GM23248 (cell line): ENCODE results near the gene KCND3. TPM values are rescaled to one million over a fixed set of nuclear protein-coding genes. Genes with fewer than 3 reads are reported as not detected.

Experiments
- DNase-seq: peaks from one replicate; pipeline ENCODE4 v3.0.0-alpha.2; 2015
- H2AFZ ChIP-seq: fragments of 200-600 bp; sonication (generic); 2 replicates; pipeline ENCODE4 v1.6.1; 2016; ENCODE audit warnings: antibody characterized with exemption
- H3F3A ChIP-seq: fragments of 200-600 bp; sonication (generic); 2 replicates; pipeline ENCODE4 v1.6.1; 2016; ENCODE audit warnings: mild to moderate bottlenecking, antibody characterized with exemption, mixed run types; ENCODE audit not compliant: insufficient read depth
- H3K27ac ChIP-seq: fragments of 200-600 bp; sonication (generic); 2 replicates; pipeline ENCODE4 v1.5.1; 2016; ENCODE audit warnings: mild to moderate bottlenecking
- H3K27me3 ChIP-seq: fragments of 200-600 bp; sonication (generic); replicated peaks from 2 replicates; pipeline ENCODE4 v1.6.1; 2016; ENCODE audit warnings: mild to moderate bottlenecking; ENCODE audit not compliant: insufficient read depth
- H3K36me3 ChIP-seq: fragments of 200-600 bp; sonication (generic); 2 replicates; pipeline ENCODE4 v1.6.1; 2016; ENCODE audit warnings: low read depth, mild to moderate bottlenecking
- H3K4me1 ChIP-seq: fragments of 200-600 bp; sonication (generic); 2 replicates; pipeline ENCODE4 v1.6.1; 2016; ENCODE audit warnings: mild to moderate bottlenecking; ENCODE audit not compliant: insufficient read depth
- H3K4me2 ChIP-seq: fragments of 200-600 bp; sonication (generic); one replicate; pipeline ENCODE4 v1.6.1; 2016; ENCODE audit warnings: mild to moderate bottlenecking; ENCODE audit not compliant: unreplicated experiment
- H3K4me3 ChIP-seq: fragments of 200-600 bp; sonication (generic); 2 replicates; pipeline ENCODE4 v1.5.1; 2016; ENCODE audit warnings: mild to moderate bottlenecking
- H3K79me2 ChIP-seq: fragments of 200-600 bp; sonication (generic); 2 replicates; pipeline ENCODE4 v1.6.1; 2016; ENCODE audit warnings: mild to moderate bottlenecking; ENCODE audit not compliant: insufficient read depth
- H3K9ac ChIP-seq: fragments of 200-600 bp; sonication (generic); 2 replicates; pipeline ENCODE4 v1.6.1; 2016; ENCODE audit warnings: mild to moderate bottlenecking
- H3K9me2 ChIP-seq: fragments of 200-600 bp; sonication (generic); 2 replicates; pipeline ENCODE4 v1.6.1; 2016; ENCODE audit warnings: mixed run types, mild to moderate bottlenecking, moderate library complexity; ENCODE audit not compliant: insufficient read depth
- H3K9me3 ChIP-seq: fragments of 200-600 bp; sonication (generic); one replicate; pipeline ENCODE4 v1.6.1; 2017; ENCODE audit warnings: low read depth
- H4K20me1 ChIP-seq: fragments of 200-600 bp; sonication (generic); 2 replicates; pipeline ENCODE4 v1.6.0; 2016; ENCODE audit not compliant: insufficient read depth
- EZH2 ChIP-seq: fragments of 200-600 bp; sonication (generic); IDR thresholded peaks from 2 replicates; pipeline ENCODE4 v1.6.1; 2018; ENCODE audit warnings: antibody characterized with exemption, mild to moderate bottlenecking; ENCODE audit not compliant: insufficient read depth, poor library complexity, severe bottlenecking
- EZH2phosphoT487 ChIP-seq: fragments of 200-600 bp; sonication (generic); IDR thresholded peaks from 2 replicates; pipeline ENCODE4 v1.6.1; 2018; ENCODE audit warnings: antibody characterized with exemption, moderate library complexity, mild to moderate bottlenecking, low read depth; ENCODE audit not compliant: insufficient read depth
- whole genome bisulfite sequencing, 2 experiments: methylation state at CpG; one replicate each; pipeline ENCODE4 v1.1.6; 2015 to 2017; ENCODE audit warnings: low lambda C conversion rate in 2 of 2, low coverage in 1 of 2; ENCODE audit errors: missing lambda C conversion rate in 2 of 2; 5-methylcytosine and 5-hydroxymethylcytosine counted together
- in situ Hi-C: fragments of 300-500 bp; cut with MboI; formaldehyde crosslinking; loops from 2 replicates; pipeline ENCODE4 v1.15.0; 2020
- polyA plus RNA-seq: library from polyadenylated mRNA; unstranded; fragments of >200 nt; fragmentation: Nextera tagmentation; extraction: Ambion mirVana; gene quantifications from 2 replicates; pipeline ENCODE4 v1.2.1, GENCODE V29; 2016
- total RNA-seq: library from RNA; depleted of rRNA; stranded (reverse); fragments of >200 nt; shearing (Covaris generic); gene quantifications from 2 replicates; pipeline ENCODE4 v1.2.3, GENCODE V29; 2014

KCND3 gene
- total and polyA plus RNA-seq, 2 experiments from 2014 or later, result 0.08 to 0.22 TPM

GRCh38 chr1:111847466-111847865 is 142.0 kb downstream of the KCND3 start:
- Histone ChIP-seq H3F3A (no peaks in the 10 kb centered on the region), H3K4me3 (no peak overlapping the region), H3K9me2 (no peaks in the 10 kb centered on the region), H4K20me1 (no peaks in the 10 kb centered on the region), H3K4me1 (no peaks in the 10 kb centered on the region), H3K9ac (no peak overlapping the region), H3K27me3 (peaks cover 7% of the 10 kb centered on the region; the same call in 1 of the 2 replicates), H3K79me2 (no peaks in the 10 kb centered on the region), H3K27ac (no peak overlapping the region), H3K4me2 (no peak overlapping the region), H2AFZ (no peak overlapping the region), H3K9me3 (no peaks in the 10 kb centered on the region), H3K36me3 (no peaks in the 10 kb centered on the region)
- in situ Hi-C loops, result no loop called here
- no peak for DNase-seq
- TF ChIP-seq EZH2 (no peak), EZH2phosphoT487 (no peak)
- WGBS, 2 experiments, result 50 to 54% methylated on average over 10 of the region's 10 CpGs

DNA sequence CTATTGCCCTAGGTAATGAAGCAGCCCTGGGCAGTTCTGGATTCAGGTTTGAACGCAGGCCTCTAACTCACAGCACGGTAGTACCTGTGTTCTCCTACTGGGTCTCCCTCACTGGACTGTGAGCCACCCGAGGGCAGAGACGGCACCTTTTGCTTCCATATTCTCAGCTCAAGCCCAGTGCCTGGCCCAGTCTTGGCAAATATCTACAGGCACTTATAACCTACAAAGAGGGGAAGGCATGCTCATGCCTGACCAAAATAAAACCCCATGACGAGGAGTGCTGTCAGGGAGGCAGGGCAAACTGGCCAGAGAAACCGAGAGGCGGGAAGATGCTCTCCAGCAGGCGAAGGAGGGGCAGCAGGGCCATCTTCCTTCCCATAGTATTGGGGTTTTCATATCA is 142.6 kb downstream of the KCND3 start:
- Histone ChIP-seq H3K27me3 (0 out of 2 replicates have a peak, but pooled peaks cover 1% of the 10 kb centered on the region), H3F3A (no peaks in the 10 kb centered on the region), H2AFZ (no peak overlapping the region), H3K9me2 (no peaks in the 10 kb centered on the region), H3K27ac (no peak overlapping the region), H3K79me2 (no peaks in the 10 kb centered on the region), H3K4me3 (no peak overlapping the region), H3K36me3 (no peaks in the 10 kb centered on the region), H3K4me1 (no peaks in the 10 kb centered on the region), H3K9ac (no peak overlapping the region), H3K4me2 (no peak overlapping the region), H4K20me1 (no peaks in the 10 kb centered on the region), H3K9me3 (no peaks in the 10 kb centered on the region)
- 53 to 61% methylated on average over 8 of the region's 8 CpGs for WGBS, 2 experiments
- TF ChIP-seq EZH2, result no peak
- no peak for TF ChIP-seq EZH2phosphoT487
- DNase-seq, result no peak
- in situ Hi-C loops, result no loop called here

DNA sequence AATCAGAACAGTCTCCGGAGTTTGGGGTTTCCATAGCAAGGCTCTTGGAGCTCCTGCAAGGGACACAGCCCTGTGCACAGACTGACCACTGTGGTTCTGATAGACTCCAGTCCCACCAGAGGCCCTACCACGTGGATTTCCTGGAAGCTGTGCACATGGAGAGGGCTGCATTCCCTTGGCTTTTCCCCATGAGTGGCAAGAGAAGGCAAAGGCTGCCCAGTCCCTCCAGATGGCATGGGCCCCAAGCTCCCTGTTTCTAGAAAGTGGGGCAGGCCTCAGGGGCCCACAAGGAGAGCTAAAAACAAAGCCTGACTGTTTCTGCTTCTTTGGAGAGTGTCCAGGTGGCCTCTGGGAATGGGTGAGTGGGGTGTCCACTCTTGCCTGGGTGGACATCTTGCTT is 146.3 kb downstream of the KCND3 start:
- no peaks in the 10 kb centered on the region for H3K9me2 ChIP-seq
- H3K36me3 ChIP-seq, result no peaks in the 10 kb centered on the region
- WGBS, 2 experiments, result 25 to 35% methylated on average over 2 of the region's 2 CpGs
- in situ Hi-C loops, result no loop called here
- no peak overlapping the region for H3K27ac ChIP-seq
- H3K9ac ChIP-seq, result no peak overlapping the region
- H4K20me1 ChIP-seq, result no peaks in the 10 kb centered on the region
- no peak overlapping the region for H3K4me3 ChIP-seq
- H3K79me2 ChIP-seq, result no peaks in the 10 kb centered on the region
- H3K9me3 ChIP-seq, result no peaks in the 10 kb centered on the region
- no peaks in the 10 kb centered on the region for H3K4me1 ChIP-seq
- no peaks in the 10 kb centered on the region for H3F3A ChIP-seq
- TF ChIP-seq EZH2 (no peak), EZH2phosphoT487 (no peak)
- H3K27me3 ChIP-seq, result 0 out of 2 replicates have a peak, but pooled peaks cover 5% of the 10 kb centered on the region
- no peak overlapping the region for H2AFZ ChIP-seq
- DNase-seq, result no peak
- no peak overlapping the region for H3K4me2 ChIP-seq

DNA sequence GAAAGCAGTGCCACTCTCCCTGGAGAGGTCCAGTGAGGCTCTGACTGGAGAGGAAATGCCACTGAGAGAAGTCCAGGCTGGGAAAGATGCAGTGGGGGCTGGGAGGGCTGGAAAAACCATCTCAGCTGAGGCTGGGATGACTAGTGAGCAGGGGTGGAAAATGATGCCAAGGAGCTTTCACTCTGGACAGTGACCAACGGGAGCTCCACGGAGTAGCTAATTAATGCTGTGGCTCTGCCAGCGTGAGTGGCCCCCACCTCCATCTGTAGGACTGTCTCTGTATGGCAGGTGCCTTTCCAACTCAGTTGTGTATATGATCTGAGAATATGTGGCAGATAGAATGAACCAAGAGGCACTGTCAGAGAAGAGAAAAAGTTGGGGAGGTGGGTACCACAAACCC is 147.1 kb downstream of the KCND3 start:
- Histone ChIP-seq H3K27ac (no peak overlapping the region), H3K9me3 (no peaks in the 10 kb centered on the region), H3K79me2 (no peaks in the 10 kb centered on the region), H3K4me3 (no peak overlapping the region), H4K20me1 (no peaks in the 10 kb centered on the region), H3K4me1 (no peaks in the 10 kb centered on the region), H2AFZ (no peak overlapping the region), H3K9ac (no peak overlapping the region), H3F3A (no peaks in the 10 kb centered on the region), H3K4me2 (no peak overlapping the region), H3K9me2 (no peaks in the 10 kb centered on the region), H3K36me3 (no peaks in the 10 kb centered on the region), H3K27me3 (0 out of 2 replicates have a peak, but pooled peaks cover 5% of the 10 kb centered on the region)
- 5 to 8% methylated on average over 3 of the region's 3 CpGs for WGBS, 2 experiments
- TF ChIP-seq EZH2 (no peak), EZH2phosphoT487 (no peak)
- no peak for DNase-seq
- in situ Hi-C loops, result no loop called here

- Histone ChIP-seq H3F3A (no peaks in the 10 kb centered on the region), H3K9me3 (no peaks in the 10 kb centered on the region), H3K4me3 (no peak overlapping the region), H3K9me2 (no peaks in the 10 kb centered on the region), H3K4me2 (no peak overlapping the region), H3K9ac (no peak overlapping the region), H3K79me2 (no peaks in the 10 kb centered on the region), H3K27me3 (0 out of 2 replicates have a peak, but pooled peaks cover 5% of the 10 kb centered on the region), H4K20me1 (no peaks in the 10 kb centered on the region), H2AFZ (no peak overlapping the region), H3K4me1 (no peaks in the 10 kb centered on the region), H3K36me3 (no peaks in the 10 kb centered on the region), H3K27ac (no peak overlapping the region)
- 33 to 46% methylated on average over 2 of the region's 2 CpGs for WGBS, 2 experiments
- DNase-seq, result no peak
- TF ChIP-seq EZH2 (no peak), EZH2phosphoT487 (no peak)
- in situ Hi-C loops, result no loop called here
Observed at GRCh38 chr1:111841746-111842145, 147.7 kb downstream of the KCND3 start.
